ENCODE results near the gene DLGAP1. TPM values are rescaled to one million over a fixed set of nuclear protein-coding genes. Genes with fewer than 3 reads are reported as not detected.

DLGAP1 gene
- total and polyA plus RNA-seq, 2 of the 8 experiments (the other 6 are each of a cell fraction or from before 2014, with no cell fraction given) = 11.8 to 16.9 TPM

- no peak overlapping the region for H2BK15ac ChIP-seq (ENCODE audit: low read length)
- FAIRE-seq (no peak), DNase-seq (ENCODE audit: low read depth in 1 of 2, low spot score in 2 of 2) (no peak)
- H4K20me1 ChIP-seq (replicated peaks in 1 of 2; ENCODE audit: control insufficient read depth in 1 of 2, insufficient read depth in 2 of 2, low read length in 2 of 2) = no peaks in the 10 kb centered on the region
- H3K9ac ChIP-seq (replicated peaks in 1 of 4; ENCODE audit: extremely low read depth in 1 of 4, low read depth in 3 of 4, low read length in 3 of 4) = no peak overlapping the region
- no peaks in the 10 kb centered on the region for H3K23me2 ChIP-seq (ENCODE audit: low read depth, low read length)
- H2BK5ac ChIP-seq (ENCODE audit: low read depth, low read length) = no peak overlapping the region
- no peak overlapping the region for H3K14ac ChIP-seq (ENCODE audit: insufficient read length)
- H3K79me1 ChIP-seq (ENCODE audit: low read depth, low read length) = no peaks in the 10 kb centered on the region
- ChIA-PET POLR2A (ENCODE audit: partially characterized antibody) (interaction anchor here (0.8 to 2.1 kb wide), 6 partner anchors 15 to 185 kb away, joined by 3 to 9 read pairs (median 4); no protein-coding TSS in a partner anchor), CTCF (ENCODE audit: partially characterized antibody) (interaction anchor here (0.6 to 3.1 kb wide), 29 partner anchors 8 to 200 kb away, joined by 3 to 12 read pairs (median 4); no protein-coding TSS in a partner anchor)
- no peak overlapping the region for H2BK120ac ChIP-seq (replicated peaks; ENCODE audit: low read depth, low read length)
- H3K4me3 ChIP-seq (ENCODE audit: extremely low read depth in 1 of 4, insufficient read depth in 2 of 4, low read depth in 3 of 4, low read length in 4 of 4) = no peak overlapping the region
- no peak overlapping the region for H4K5ac ChIP-seq (ENCODE audit: insufficient read length, low read depth, low read length)
- H4K91ac ChIP-seq (replicated peaks; ENCODE audit: insufficient read length, low read length) = no peak overlapping the region
- H3K36me3 ChIP-seq (ENCODE audit: control insufficient read depth in 2 of 4, insufficient read depth in 4 of 4, low read length in 3 of 4) = no peaks in the 10 kb centered on the region
- H3K9me3 ChIP-seq (ENCODE audit: insufficient read depth in 2 of 2, low read depth in 1 of 2, low read length in 1 of 2) = no peaks in the 10 kb centered on the region
- no peak overlapping the region for H3K27ac ChIP-seq (ENCODE audit: low read depth, low read length)
- H2AK5ac ChIP-seq (ENCODE audit: low read depth, low read length) = no peak overlapping the region
- H2BK20ac ChIP-seq (ENCODE audit: low read length) = peak overlapping the region; percentile 96
- WGBS, 2 experiments (ENCODE audit: extremely low coverage in 1 of 2, insufficient coverage in 1 of 2, insufficient read length in 1 of 2, insufficient replicate concordance in 2 of 2, low coverage in 1 of 2, low lambda C conversion rate in 2 of 2, missing lambda C conversion rate in 1 of 2) = 85% methylated on average over 3 of the region's 3 CpGs; no CpG with 5 or more reads in 1 of the 2 experiments
- no peak overlapping the region for H4K8ac ChIP-seq (ENCODE audit: extremely low read depth, insufficient read depth, low read length)
- H3K23ac ChIP-seq (ENCODE audit: insufficient read length) = no peak overlapping the region
- H2BK12ac ChIP-seq (ENCODE audit: low read depth, low read length) = peak overlapping the region; percentile 21; the same call in 1 of the 2 replicates
- no peak overlapping the region for H3K4ac ChIP-seq (replicated peaks; ENCODE audit: insufficient read length, low read depth, low read length)
- H3K79me2 ChIP-seq (ENCODE audit: control insufficient read depth in 1 of 2, insufficient read depth in 2 of 2, low read length in 2 of 2) = no peaks in the 10 kb centered on the region
- H3K56ac ChIP-seq (replicated peaks; ENCODE audit: insufficient read length, low read depth, low read length) = no peak overlapping the region
- H3K18ac ChIP-seq (ENCODE audit: extremely low read depth, low read length) = no peak overlapping the region
- peak overlapping the region; percentile 37; the same call in 1 of the 2 replicates for H2AFZ ChIP-seq (ENCODE audit: low read length)
- H3K4me2 ChIP-seq (ENCODE audit: insufficient read depth in 1 of 2, low read depth in 2 of 2, low read length in 2 of 2) = no peak overlapping the region
- H3K27me3 ChIP-seq (replicated peaks in 1 of 4; ENCODE audit: control insufficient read depth in 3 of 4, extremely low read depth in 1 of 4, insufficient read depth in 3 of 4, low read length in 3 of 4) = no peaks in the 10 kb centered on the region
- H3K4me1 ChIP-seq (replicated peaks in 1 of 4; ENCODE audit: control insufficient read depth in 3 of 4, insufficient read depth in 4 of 4, low read length in 3 of 4) = peaks cover 0 to 7% (median 3%) of the 10 kb centered on the region in 4 experiments; a peak in 4 of 7 replicates
- TF ChIP-seq YY1 (IDR thresholded peaks at IDR 0.05; ENCODE audit: low read depth, low read length) (no peak), GTF2F1 (IDR thresholded peaks at IDR 0.05; ENCODE audit: borderline replicate concordance, low read depth, low read length) (no peak), POLR2A (IDR thresholded peaks at IDR 0.05; ENCODE audit: control extremely low read depth in 1 of 2, low read depth in 2 of 2, low read length in 2 of 2) (no peak), BACH1 (IDR thresholded peaks at IDR 0.05; ENCODE audit: low read length) (no peak), SP1 (IDR thresholded peaks at IDR 0.05; ENCODE audit: low read depth, low read length) (no peak), RNF2 (IDR thresholded peaks at IDR 0.05; ENCODE audit: borderline replicate concordance, low read depth, low read length, missing control alignments, poor library complexity, severe bottlenecking) (no peak), KDM5A (IDR thresholded peaks at IDR 0.05; ENCODE audit: low read length) (no peak), TAF7 (optimal IDR thresholded peaks at IDR 0.05; ENCODE audit: borderline replicate concordance, low read depth, low read length) (no peak), TCF12 (IDR thresholded peaks at IDR 0.05; ENCODE audit: low read depth, low read length) (no peak), ZNF274 (IDR thresholded peaks at IDR 0.05; ENCODE audit: borderline replicate concordance, extremely low read depth, low read length) (no peak), TBP (IDR thresholded peaks at IDR 0.05; ENCODE audit: low read depth, low read length) (no peak), USF2 (IDR thresholded peaks at IDR 0.05; ENCODE audit: low read length) (no peak), GABPA (IDR thresholded peaks at IDR 0.05; ENCODE audit: borderline replicate concordance, insufficient read depth, low read length) (no peak)
These were observed 972.8 kb downstream of the DLGAP1 start for GRCh38 chr18:3482258-3482657.
